ENCODE measurements around the gene PRKN.

- TF ChIP-seq, protein P1, sequence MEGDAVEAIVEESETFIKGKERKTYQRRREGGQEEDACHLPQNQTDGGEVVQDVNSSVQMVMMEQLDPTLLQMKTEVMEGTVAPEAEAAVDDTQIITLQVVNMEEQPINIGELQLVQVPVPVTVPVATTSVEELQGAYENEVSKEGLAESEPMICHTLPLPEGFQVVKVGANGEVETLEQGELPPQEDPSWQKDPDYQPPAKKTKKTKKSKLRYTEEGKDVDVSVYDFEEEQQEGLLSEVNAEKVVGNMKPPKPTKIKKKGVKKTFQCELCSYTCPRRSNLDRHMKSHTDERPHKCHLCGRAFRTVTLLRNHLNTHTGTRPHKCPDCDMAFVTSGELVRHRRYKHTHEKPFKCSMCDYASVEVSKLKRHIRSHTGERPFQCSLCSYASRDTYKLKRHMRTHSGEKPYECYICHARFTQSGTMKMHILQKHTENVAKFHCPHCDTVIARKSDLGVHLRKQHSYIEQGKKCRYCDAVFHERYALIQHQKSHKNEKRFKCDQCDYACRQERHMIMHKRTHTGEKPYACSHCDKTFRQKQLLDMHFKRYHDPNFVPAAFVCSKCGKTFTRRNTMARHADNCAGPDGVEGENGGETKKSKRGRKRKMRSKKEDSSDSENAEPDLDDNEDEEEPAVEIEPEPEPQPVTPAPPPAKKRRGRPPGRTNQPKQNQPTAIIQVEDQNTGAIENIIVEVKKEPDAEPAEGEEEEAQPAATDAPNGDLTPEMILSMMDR (conservative IDR thresholded peaks at IDR 0.05; ENCODE audit: low read depth in 2 of 2): no peak
- no peak for TF ChIP-seq REST (IDR thresholded peaks at IDR 0.05; ENCODE audit: unreplicated experiment)
- no peak for TF ChIP-seq POLR2AphosphoS5 (IDR thresholded peaks at IDR 0.05; ENCODE audit: low read depth)
- no peak for TF ChIP-seq CREB1 (CRISPR knock-in tag; IDR thresholded peaks at IDR 0.05; ENCODE audit: low read depth)
- no peak for TF ChIP-seq JUNB (IDR thresholded peaks at IDR 0.05; ENCODE audit: unreplicated experiment)
- TF ChIP-seq, protein P2, sequence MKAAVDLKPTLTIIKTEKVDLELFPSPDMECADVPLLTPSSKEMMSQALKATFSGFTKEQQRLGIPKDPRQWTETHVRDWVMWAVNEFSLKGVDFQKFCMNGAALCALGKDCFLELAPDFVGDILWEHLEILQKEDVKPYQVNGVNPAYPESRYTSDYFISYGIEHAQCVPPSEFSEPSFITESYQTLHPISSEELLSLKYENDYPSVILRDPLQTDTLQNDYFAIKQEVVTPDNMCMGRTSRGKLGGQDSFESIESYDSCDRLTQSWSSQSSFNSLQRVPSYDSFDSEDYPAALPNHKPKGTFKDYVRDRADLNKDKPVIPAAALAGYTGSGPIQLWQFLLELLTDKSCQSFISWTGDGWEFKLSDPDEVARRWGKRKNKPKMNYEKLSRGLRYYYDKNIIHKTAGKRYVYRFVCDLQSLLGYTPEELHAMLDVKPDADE (IDR thresholded peaks at IDR 0.05): no peak
- no peak for TF ChIP-seq EZH2 (IDR thresholded peaks at IDR 0.05; ENCODE audit: low read depth, unreplicated experiment)
- TF ChIP-seq ZNF114 (CRISPR knock-in tag; IDR thresholded peaks at IDR 0.05): no peak
- no peak for TF ChIP-seq STAT1 (IDR thresholded peaks at IDR 0.05; ENCODE audit: unreplicated experiment)
- TF ChIP-seq EZH2phosphoT487 (IDR thresholded peaks at IDR 0.05; ENCODE audit: unreplicated experiment): no peak
Observed at GRCh38 chr6:162373868-162374267, 353.7 kb downstream of the PRKN start.

All from GM23338 (cell line).